Testis (tissue), 3 donors: ENCODE measurements around the gene SLC38A4. TPM values are rescaled to one million over a fixed set of nuclear protein-coding genes. Genes with fewer than 3 reads are reported as not detected.

Experiments used
- DNase-seq: peaks from one replicate; pipeline ENCODE4 v3.0.0-alpha.2; 2019
- H3K27ac ChIP-seq, 2 donors: fragments of 200-600 bp; sonication (generic); one replicate each; pipeline ENCODE4 v1.5.1; 2019
- H3K27me3 ChIP-seq: fragments of 200-600 bp; sonication (generic); one replicate; pipeline ENCODE4 v1.5.1; 2019
- H3K36me3 ChIP-seq: fragments of 200-600 bp; sonication (generic); one replicate; pipeline ENCODE4 v1.5.1; 2017; ENCODE audit warnings: low read depth; ENCODE audit errors: missing control alignments
- H3K4me1 ChIP-seq: fragments of 200-600 bp; sonication (generic); one replicate; pipeline ENCODE4 v1.5.1; 2019
- H3K4me3 ChIP-seq, 2 donors: fragments of 200-600 bp; sonication (generic); one replicate each; pipeline ENCODE4 v1.5.1; 2017 to 2019
- H3K9me3 ChIP-seq: fragments of 200-600 bp; sonication (generic); one replicate; pipeline ENCODE4 v1.5.1; 2017
- POLR2A ChIP-seq: fragments of 450-650 bp; IDR thresholded peaks from one replicate; pipeline ENCODE4 v1.6.1; 2017; ENCODE audit warnings: antibody characterized with exemption, mild to moderate bottlenecking, moderate library complexity
- WGBS, 2 donors: methylation state at CpG; one replicate each; pipeline ENCODE4 v1.1.5; 2018; 5-methylcytosine and 5-hydroxymethylcytosine counted together
- intact Hi-C: fragments of 100-400 bp; cut with DNase I; formaldehyde crosslinking; loops from one replicate; pipeline ENCODE4 v1.15.1; 2023; ENCODE audit warnings: low total_unique reads
- polyA plus RNA-seq: library from polyadenylated mRNA; stranded (reverse); fragments of 350-450 nt; fragmentation: Illumina TruSeq; extraction: RNeasy Lipid Tissue Mini Kit (QIAGEN cat#74804); gene quantifications from one replicate; pipeline ENCODE4 v1.2.3, GENCODE V29; 2014; ENCODE audit warnings: low read depth, low replicate concordance; ENCODE audit not compliant: insufficient read depth
- total RNA-seq, 2 donors: library from RNA; depleted of rRNA; stranded (reverse); fragments of >200 nt; gene quantifications; one replicate each; pipeline ENCODE4 v1.2.3, GENCODE V29; 2016
- TF ChIP-seq, protein P1 (sequence below), 3 experiments: fragments of 450-650 bp in 2 of 3; fragments of 200-600 bp in 1 of 3; sonication (generic) in 1 of 3; IDR thresholded peaks; one replicate each; pipeline ENCODE4 v1.5.1; 2016 to 2019; ENCODE audit warnings: antibody characterized with exemption in 3 of 3, mild to moderate bottlenecking in 2 of 3, moderate library complexity in 1 of 3

Gene SLC38A4
- total and polyA plus RNA-seq, 3 donors from 2014 or later, result 0.24 to 1.3 (median 0.65) TPM

GRCh38 chr12:46808955-46809697, 16.7 kb downstream of the SLC38A4 start:
- Histone ChIP-seq H3K9me3 (no peaks in the 10 kb centered on the region), H3K27ac (no peak overlapping the region), H3K4me1 (no peaks in the 10 kb centered on the region), H3K4me3 (no peak overlapping the region), H3K27me3 (no peaks in the 10 kb centered on the region), H3K36me3 (no peaks in the 10 kb centered on the region)
- intact Hi-C loops, result no loop called here
- TF ChIP-seq POLR2A, result no peak
- TF ChIP-seq, protein P1, sequence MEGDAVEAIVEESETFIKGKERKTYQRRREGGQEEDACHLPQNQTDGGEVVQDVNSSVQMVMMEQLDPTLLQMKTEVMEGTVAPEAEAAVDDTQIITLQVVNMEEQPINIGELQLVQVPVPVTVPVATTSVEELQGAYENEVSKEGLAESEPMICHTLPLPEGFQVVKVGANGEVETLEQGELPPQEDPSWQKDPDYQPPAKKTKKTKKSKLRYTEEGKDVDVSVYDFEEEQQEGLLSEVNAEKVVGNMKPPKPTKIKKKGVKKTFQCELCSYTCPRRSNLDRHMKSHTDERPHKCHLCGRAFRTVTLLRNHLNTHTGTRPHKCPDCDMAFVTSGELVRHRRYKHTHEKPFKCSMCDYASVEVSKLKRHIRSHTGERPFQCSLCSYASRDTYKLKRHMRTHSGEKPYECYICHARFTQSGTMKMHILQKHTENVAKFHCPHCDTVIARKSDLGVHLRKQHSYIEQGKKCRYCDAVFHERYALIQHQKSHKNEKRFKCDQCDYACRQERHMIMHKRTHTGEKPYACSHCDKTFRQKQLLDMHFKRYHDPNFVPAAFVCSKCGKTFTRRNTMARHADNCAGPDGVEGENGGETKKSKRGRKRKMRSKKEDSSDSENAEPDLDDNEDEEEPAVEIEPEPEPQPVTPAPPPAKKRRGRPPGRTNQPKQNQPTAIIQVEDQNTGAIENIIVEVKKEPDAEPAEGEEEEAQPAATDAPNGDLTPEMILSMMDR (IDR thresholded peaks at IDR 0.05), result no peak
- no peak for DNase-seq
- 72 to 80% methylated on average over 5 of the region's 5 CpGs for WGBS, 2 donors

- H3K27me3 ChIP-seq, result no peaks in the 10 kb centered on the region
- WGBS, 2 donors, result 89 to 94% methylated on average over 2 of the region's 2 CpGs
- no peak overlapping the region for H3K4me3 ChIP-seq
- no peak for DNase-seq
- H3K36me3 ChIP-seq, result no peaks in the 10 kb centered on the region
- intact Hi-C loops, result no loop called here
- H3K9me3 ChIP-seq, result no peaks in the 10 kb centered on the region
- no peaks in the 10 kb centered on the region for H3K4me1 ChIP-seq
- H3K27ac ChIP-seq, result no peak overlapping the region
- TF ChIP-seq, protein P1 (IDR thresholded peaks at IDR 0.05), result no peak
- no peak for TF ChIP-seq POLR2A
Observed at GRCh38 chr12:46808317-46808716, 17.5 kb downstream of the SLC38A4 start.

DNA sequence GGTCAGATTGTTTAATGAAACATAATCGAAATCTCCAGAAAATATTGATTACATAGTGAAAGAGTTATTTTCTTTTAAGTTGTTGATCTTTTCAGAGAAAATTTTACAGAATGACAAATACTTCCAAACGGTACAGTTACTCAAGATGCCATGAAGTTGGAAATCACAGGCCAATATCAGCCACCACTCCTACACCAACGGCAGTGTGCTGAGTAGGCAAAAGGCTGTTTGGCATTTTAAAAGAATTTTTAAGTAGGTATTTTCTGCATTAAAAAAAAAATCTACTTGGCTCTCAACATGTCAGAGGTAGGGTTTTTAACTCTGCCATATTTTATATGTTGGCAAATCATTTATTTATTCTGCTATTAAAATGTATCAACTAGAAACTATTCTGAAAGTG, 21.7 kb downstream of the SLC38A4 start:
- H3K36me3 ChIP-seq, result no peaks in the 10 kb centered on the region
- WGBS, 2 donors, result 74 to 84% methylated on average over 3 of the region's 3 CpGs
- intact Hi-C loops, result no loop called here
- H3K4me3 ChIP-seq, result no peak overlapping the region
- no peak overlapping the region for H3K27ac ChIP-seq
- no peaks in the 10 kb centered on the region for H3K27me3 ChIP-seq
- DNase-seq, result no peak
- no peaks in the 10 kb centered on the region for H3K4me1 ChIP-seq
- no peak for TF ChIP-seq POLR2A
- TF ChIP-seq, protein P1 (IDR thresholded peaks at IDR 0.05), result no peak
- no peaks in the 10 kb centered on the region for H3K9me3 ChIP-seq

DNA sequence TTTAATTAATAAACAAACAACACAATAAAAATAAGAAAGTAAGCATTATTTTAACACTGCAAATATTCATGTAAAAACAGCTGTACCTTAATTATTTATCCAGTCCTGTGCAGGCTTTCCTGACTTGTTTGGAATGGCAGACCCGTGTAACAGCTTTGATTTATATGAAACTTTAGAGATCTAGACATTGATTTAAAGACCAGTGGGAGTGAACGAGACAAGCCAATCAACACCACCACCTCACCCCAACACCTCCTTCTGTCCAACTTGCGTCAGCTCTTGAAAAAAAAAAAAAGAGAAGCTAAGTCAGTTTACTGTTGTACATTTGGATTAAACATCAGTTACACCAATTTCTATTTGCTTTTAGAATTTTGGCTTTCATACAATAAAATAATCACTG, 22.3 kb downstream of the SLC38A4 start:
- Histone ChIP-seq H3K4me1 (no peaks in the 10 kb centered on the region), H3K27me3 (no peaks in the 10 kb centered on the region), H3K9me3 (no peaks in the 10 kb centered on the region), H3K36me3 (no peaks in the 10 kb centered on the region), H3K27ac (no peak overlapping the region), H3K4me3 (no peak overlapping the region)
- DNase-seq, result no peak
- TF ChIP-seq, protein P1 (IDR thresholded peaks at IDR 0.05), result no peak
- no peak for TF ChIP-seq POLR2A
- intact Hi-C loops, result no loop called here
- 50 to 58% methylated on average over 3 of the region's 3 CpGs for WGBS, 2 donors

DNA sequence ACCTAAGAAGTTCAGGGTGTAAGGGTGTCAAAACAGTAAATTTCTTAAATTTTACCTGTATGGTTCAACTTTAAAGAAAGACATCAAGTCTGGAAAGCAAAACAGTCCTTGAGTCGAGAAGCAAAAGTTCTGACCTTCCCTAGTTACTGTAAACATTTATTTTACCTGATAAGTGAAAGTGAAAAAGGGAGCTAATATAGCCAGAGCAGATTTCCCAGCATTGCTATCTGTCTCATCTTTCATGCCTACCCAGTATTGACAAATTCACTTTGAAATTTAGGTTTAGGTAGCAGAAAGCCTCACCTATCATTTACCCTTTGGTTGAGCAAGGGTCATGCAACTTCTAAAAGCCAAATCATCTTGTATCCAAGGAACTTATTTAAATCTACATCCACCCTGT, 24.5 kb downstream of the SLC38A4 start:
- intact Hi-C loops, result no loop called here
- no peak for TF ChIP-seq POLR2A
- TF ChIP-seq, protein P1 (IDR thresholded peaks at IDR 0.05), result no peak

More for the DNA sequence above, 24.5 kb downstream of the SLC38A4 start:
- Histone ChIP-seq H3K27ac (no peak overlapping the region), H3K36me3 (no peaks in the 10 kb centered on the region), H3K4me1 (no peaks in the 10 kb centered on the region), H3K4me3 (no peak overlapping the region), H3K27me3 (no peaks in the 10 kb centered on the region), H3K9me3 (no peaks in the 10 kb centered on the region)
- 50 to 75% methylated on average over 1 of the region's 1 CpG for WGBS, 2 donors
- DNase-seq, result no peak
